GM18508 (cell line): ENCODE measurements around the gene GPER1.
A peak's percentile ranks its signal among the peaks of the same experiment; 100 is the strongest.
"Not testable (repeated sequence)": the region's sequence is repeated elsewhere in the genome, so short reads cannot be mapped to it uniquely, and the experiment has no call there.

Experiments
- ATAC-seq: cut with Tn5 transposase; IDR thresholded peaks from one replicate; pipeline ENCODE4 v1.9.1; 2021; ENCODE audit warnings: moderate number of reproducible peaks; ENCODE audit not compliant: insufficient read depth, unreplicated experiment

The GPER1 gene

DNA sequence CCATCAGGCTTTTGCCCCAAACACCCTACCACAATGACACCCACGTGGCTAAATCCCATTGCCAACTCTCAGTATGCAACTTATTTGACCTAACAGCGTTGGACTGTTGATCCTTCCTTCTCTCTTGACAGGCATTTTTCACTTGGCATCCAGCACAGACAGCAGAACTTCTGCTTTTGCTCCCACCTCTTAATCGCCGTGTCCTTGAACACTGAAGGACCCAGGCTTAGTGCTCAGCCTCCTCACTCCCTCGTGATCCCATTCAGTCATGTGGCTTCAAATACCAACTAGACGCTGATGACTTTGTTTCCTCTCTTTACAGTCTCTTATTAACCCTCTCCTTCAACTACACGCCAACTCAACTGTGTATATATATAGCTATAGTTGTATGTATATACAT lies 47.0 kb downstream of the GPER1 start:
- no peak for ATAC-seq

DNA sequence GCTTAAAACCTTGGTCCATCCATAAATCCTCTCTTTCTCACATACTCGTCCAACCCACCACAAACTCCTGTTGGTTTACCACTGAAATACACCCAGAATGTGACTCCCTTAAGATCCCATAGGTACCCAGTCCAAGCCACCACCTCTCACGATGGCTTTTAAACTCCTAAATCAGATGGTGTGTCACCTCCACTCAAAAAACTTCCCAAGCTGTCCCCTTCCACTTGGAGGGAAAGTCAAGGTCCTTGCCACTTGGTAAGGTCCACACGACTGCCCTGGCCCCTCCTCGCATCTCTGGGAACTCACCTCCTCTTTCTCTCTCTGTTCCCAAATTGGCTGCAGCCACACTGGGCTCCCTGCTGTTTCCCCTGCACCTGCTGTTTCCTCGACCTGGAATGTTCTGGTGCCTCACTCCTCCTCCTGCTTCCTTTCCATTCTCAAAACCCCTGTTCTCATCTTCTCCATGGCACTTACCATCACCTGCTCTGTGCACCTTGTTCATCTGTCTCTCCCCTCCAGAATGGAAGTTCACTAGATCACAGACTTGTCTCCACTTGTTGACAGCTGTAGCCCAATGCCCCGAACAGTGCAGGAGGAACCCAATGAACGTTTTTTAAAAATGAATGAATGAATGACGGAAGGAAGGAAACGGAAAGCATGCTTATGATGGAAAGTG lies 49.1 kb downstream of the GPER1 start:
- no peak for ATAC-seq

DNA sequence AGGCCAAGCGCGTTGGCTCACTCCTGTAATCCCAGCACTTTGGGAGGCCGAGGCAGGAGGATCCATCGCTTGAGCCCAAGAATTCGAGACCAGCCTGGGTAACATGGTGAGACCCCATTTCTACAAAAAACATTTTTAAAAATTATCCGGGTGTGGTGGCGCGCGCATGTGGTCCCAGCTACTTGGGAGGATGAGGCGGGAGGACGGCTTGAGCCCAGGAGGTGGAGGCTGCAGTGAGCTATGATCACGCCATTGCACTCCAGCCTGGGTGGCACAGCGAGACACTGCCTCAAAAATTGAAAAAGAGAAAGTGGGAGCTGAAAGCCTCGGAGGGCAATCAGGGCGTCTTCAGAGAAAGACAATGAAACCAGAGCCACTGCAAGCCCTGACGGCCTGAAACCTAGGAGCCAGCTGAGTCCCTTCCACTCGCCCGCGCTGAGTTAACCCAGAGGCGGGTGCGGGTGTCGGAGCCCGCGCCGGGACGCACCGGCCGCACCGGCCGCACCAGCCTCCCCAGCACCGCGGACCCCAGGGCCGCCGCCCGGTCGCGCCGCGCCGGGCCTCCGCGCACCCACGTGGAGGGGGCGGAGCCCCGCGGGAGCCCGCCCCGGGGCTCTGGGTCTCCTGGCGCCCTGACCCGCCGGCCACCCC lies 49.7 kb downstream of the GPER1 start:
- ATAC-seq: peak; percentile 23

DNA sequence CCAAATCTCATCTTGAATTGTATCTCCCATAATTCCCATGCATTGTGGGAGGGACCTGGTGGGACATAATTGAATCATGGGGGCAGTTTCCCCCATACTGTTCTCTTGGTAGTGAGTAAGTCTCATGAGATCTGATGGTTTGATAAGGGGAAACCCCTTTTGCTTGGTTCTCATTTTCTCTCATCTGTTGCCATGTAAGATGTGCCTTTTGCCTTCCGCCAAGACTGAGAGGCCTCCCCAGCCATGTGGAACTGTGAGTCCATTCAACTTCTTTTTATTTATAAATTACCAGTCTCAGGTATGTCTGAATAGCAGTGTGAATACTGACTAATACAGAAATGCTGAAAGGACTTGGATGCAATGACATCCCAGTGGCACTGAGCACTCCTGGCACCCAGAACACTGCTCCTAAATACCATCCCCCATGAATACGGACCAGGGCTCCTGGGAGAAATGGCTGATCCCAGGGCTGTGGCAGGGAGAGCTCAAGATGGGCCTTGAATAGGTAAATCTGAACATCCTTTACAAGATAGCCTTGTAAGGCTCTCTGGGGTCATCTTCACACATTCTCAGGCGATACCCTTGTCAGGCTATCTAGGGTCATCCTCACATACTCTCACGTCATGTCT lies 52.7 kb downstream of the GPER1 start:
- ATAC-seq: no peak

DNA sequence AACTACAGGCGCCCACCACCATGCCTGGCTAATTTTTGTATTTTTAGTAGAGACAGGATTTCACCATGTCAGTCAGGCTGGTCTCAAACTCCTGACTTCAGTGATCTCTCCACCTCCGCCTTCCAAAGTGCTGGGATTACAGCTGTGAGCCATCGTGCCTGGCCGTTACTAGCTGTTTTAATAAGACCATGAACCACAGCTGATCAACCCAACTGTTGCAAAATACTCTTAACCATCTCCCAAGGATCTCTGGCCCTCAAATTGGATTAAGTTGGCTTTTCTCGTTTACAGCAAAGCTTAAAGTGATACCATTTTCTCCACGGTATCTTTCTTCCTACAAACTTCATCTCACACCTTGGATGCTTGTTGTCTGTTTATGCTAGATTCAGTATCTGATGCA lies 53.7 kb downstream of the GPER1 start:
- ATAC-seq: no peak

DNA sequence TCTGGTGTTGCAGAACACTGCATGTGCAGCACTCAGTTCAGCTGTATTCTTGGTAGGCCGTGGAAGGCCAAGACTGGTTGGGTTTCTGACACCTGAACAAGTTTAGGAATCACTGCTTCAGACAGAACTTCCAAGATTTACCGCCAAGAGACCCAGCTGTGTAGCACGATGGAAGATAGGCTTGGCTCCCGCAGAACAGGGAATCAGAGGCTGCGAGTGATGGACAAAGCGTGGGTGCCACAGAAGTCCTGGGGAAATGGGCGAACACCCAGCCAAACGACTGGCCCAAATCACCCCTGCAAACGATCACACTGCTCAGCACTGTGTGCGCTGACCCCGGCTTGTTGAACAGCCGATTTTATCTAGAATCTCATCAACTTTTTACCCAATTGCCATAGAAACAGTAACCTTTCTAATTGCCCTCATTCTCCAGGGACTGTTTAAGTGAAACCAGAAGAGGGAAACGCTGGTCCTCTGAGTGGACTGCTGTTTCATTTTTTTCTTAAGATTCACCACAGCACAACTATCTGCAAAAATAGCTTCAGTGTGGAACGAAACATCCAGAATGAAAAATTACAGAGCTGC lies 54.2 kb downstream of the GPER1 start:
- ATAC-seq: no peak

DNA sequence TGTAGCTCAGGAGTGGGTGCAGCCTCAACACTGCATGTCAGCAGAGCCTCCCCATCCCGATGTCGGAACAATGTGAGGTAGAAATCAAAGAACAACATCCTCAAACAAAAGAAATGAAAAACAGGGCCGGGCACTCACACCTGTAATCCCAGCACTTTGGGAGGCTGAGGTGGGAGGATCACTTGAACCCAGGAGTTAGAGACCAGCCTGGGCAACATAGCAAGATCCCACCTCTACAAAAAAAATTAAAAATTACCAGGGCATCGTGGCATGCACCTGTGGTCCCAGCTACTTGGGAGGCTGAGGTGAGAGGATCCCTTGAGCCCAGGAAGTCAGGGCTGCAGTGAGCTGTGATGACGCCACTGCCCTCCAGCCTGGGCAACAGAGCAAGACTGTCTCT lies 55.1 kb downstream of the GPER1 start:
- not testable (repeated sequence) for ATAC-seq
